A549 treated with ZK216348 at 1 μM for 4 hours (cell line): ENCODE results near the gene ZFY. TPM values are rescaled to one million over a fixed set of nuclear protein-coding genes. Genes with fewer than 3 reads are reported as not detected.

ENCODE experiments used
- total RNA-seq: library from RNA; stranded (reverse); fragments of 200-300 nt; extraction: Qiagen RNA extraction; gene quantifications from 5 replicates; pipeline ENCODE4 v1.2.3, GENCODE V29; 2022; ENCODE audit warnings: low read depth

Gene ZFY
- 2.5 to 5.5 TPM (median 4.8 TPM) in 5 replicates for total RNA-seq

DNA sequence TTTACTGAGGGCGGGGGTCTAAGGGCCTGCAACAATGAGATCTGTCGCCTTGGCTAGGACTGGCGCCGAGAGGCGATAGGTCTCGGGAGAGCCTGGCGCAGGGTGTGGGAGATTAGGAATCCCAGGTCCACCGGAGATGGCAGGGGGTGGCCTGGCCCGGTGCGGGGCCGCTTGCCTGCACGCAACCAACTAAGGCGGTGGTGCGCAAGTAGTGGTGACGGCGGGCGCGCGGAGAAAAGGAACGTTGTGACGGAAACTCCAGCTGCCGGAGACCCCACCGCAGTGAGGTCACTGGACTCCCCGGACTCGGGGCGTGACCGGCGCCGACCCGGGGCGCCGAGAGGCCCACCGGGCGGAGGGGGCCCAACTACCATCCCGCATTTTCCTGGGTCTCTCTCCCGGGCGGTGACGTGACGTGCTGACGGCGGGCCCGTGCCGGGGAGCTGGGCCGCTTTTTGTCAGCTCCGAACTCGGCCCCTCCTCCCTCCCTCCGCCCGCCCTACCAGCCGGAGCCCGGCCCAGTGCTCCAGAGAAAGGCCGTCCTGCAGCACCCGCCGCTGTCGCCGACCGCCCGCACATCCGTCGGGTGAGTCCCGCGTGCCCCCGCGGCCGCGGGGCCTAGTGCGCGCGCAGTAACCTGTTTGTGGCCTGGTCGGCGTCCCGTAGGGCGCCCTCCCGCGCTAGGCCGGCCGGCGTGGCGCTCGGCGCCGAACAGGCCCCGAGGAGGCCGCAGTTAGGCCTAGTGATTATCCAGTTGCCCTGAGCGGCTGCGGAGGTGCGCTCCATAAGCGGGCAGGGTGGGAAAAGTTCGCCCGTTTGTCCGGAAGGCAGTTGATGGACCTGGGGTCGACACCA, at the start of gene ZFY:
TSS of gene ZFY (plus strand) at position 521 of the 855 bp plus-strand sequence. CDS start 18,556 bp downstream, outside the sequence.

Other genes starting within 250 kb of the ZFY start
- not detected in 5 replicates for gene SRY, start 147.7 kb upstream of the ZFY start, total RNA-seq
- gene RPS4Y1, start 93.8 kb upstream of the ZFY start, total RNA-seq = 274 to 302 TPM (median 295 TPM) in 5 replicates